ENCODE data around the gene SSC4D.
"Not testable (repeated sequence)": the region's sequence is repeated elsewhere in the genome, so short reads cannot be mapped to it uniquely, and the experiment has no call there.

SSC4D gene

DNA sequence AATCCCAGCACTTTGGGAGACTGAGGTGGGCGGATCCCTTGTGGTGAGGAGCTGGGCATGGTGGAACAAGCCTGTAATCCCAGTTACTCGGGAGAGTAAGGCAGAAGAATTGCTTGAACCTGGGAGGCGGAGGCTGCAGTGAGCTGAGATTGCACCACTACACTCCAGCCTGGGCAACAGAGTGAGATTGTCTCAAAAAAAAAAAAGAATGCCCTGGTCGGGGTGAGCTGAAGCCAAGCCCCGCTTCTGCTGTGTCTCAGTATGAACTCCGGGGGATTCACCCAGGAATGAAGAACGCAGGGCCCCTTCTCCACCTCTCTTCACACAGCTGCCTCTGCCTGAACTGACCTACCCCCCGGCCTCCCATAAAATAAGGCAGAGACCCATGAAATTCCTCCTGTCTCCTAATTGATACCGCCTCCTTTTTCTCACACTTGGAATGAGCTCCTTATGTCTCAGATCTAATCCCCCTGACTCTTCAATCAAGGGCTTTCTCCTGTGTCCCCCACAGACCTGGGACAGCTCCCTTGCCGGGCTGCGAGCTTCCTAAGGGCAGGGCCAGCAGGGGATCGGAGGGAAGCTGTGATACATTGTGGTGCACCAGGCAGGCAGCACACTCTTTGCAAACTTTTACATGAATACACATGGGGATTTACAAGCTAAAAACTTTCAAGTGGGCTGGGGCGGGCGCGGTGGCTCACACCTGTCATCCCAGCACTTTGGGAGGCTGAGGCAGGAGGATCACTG is 14.3 kb upstream of the SSC4D start:
- no peak for DNase-seq (ENCODE audit: low read depth in 1 of 2, low spot score in 1 of 2)

DNA sequence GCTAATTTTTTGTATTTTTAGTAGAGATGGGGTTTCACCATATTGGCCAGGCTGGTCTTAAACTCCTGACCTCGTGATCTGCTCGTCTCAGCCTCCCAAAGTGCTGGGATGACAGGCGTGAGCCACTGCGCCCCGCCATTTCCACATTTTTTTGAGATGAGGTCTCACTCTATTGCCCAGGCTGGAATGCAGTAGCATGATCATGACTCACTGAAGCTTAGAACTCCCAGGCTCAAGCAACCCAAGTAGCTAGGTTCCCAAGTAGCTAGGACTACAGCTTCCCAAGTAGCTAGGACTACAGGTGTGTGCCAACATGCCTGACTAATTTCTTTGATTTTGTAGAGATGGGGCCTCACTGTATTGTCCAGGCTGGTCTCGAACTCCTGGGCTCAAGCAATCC is 11.6 kb upstream of the SSC4D start:
- not testable (repeated sequence) for DNase-seq (ENCODE audit: low read depth in 1 of 2, low spot score in 1 of 2)

DNA sequence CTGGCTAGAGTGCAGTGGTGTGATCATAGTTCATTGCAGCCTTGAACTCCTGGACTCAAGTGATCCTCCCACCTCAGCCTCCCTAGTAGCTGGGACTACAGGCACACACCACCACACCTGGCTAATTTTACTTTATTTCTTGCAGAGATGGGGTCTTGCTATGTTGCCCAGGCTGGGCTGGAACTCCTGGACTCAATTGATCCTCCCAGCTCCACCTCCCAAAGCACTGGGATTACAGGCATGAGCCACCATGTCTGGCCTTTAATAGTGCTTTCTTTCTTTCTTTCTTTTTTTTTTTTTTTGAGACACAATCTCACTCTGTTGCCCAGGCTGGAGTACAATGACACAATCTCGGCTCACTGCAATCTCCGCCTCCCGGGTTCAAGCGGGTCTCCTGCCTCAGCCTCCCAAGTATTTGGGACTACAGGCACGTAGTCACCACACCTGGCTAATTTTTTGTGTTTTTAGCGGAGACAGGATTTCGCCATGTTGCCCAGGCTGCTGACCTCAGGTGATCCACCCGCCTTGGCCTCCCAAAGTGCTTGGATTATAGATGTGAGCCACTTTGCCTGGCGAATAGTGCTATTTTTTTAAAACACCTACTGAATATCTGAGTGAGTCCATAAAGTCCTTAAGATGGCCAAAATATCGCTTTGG is 8.3 kb upstream of the SSC4D start:
- DNase-seq (ENCODE audit: low read depth in 1 of 2, low spot score in 1 of 2) = not testable (repeated sequence)

DNA sequence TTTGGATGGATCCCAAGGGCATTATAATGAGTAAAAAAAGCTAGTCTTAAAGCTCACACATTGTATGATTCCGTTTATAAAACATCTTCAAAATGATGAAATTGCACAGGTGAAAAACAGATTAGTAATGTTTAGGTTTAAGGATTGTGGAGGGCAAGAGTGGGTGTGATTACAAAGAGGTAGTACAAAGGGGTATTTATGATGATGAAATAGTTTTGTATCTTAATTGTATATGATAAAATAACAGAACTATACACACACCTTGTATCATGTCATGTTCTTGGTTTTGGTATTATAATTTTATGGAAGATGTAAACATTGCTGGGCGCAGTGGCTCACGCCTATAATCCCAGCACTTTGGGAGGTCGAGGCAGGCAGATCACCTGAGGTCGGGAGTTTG is 2.8 kb upstream of the SSC4D start:
- no peak for DNase-seq (ENCODE audit: low read depth in 1 of 2, low spot score in 1 of 2)

DNA sequence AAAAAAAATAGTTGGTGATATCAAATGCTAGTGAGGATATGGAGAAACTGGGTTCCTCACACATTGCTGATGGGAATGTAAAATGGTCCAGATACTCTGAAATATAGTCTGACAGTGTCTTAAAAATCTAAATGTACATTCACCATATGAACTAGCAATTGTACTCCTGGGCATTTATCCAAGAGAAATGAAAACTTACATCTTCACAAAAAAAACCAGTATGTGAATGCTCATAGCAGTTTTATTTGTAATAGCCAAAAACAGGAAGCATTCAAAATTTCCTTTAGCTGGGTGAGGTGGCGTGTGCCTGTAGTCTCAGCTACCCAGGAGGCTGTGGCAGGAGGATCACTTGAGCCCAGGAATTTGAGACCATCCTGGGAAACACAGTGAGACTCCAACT is 2.1 kb upstream of the SSC4D start:
- no peak for DNase-seq (ENCODE audit: low read depth in 1 of 2, low spot score in 1 of 2)

DNA sequence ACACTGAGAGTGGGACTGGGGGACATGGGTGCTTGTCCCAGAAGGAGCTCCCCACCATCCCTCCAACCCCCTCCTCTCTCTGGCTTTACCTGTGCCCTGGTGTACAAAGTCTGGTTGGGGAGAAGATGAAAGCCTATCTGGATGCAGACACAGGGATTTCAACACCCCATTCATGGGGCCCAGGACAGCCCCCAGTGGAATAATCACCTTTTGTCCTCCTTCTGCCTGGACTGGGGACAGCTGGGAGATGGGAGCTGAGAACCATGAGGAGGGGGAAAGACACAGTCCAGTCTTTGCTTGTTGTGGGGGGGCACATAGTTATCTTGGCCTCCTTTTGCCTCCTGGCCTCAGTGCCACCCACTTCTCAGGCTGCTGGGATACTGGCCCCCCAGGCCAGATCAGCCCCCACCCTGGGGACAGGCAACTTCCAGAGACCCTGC is 1.4 kb downstream of the SSC4D start:
- DNase-seq (ENCODE audit: low read depth in 1 of 2, low spot score in 1 of 2) = no peak

DNA sequence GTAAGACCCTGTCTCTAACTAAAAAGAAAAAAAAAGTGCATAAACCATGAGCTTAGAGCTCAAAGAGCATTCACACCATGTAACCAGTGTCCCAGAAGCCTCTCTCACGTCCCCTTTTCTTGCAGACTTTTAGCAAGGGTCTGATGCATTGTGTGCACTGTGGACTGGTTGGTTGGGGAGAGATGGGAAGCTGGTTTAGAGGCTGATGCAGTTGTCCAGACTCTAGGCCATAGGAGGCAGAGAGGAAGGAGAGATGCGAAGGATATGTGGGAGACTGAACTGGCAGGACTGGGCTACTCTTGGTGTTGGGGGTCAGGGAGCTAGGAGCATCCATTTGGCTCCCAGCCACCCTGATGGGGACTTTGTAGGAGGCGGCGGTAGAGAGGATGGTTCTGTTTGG is 1.8 kb downstream of the SSC4D start:
- no peak for DNase-seq (ENCODE audit: low read depth in 1 of 2, low spot score in 1 of 2)

DNA sequence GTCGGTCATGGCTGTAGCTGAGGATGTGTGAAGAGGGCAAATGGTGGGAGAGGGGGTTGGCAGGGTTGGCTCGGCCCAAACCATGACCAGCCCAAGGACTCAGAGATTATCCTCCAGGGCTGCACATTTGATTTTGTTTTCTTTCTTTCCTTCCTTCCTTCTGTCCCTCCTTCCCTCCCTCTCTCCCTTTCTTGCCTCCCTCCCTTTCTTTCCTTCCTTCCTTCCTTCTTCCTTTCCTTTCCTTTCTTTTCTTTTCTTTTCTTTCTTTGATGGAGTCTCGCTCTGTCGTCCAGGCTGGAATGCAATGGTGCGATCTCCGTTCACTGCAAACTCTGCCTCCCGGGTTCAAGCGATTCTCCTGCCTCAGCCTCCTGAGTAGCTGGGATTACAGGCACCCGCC is 3.8 kb downstream of the SSC4D start:
- no peak for DNase-seq (ENCODE audit: low read depth in 1 of 2, low spot score in 1 of 2)

DNA sequence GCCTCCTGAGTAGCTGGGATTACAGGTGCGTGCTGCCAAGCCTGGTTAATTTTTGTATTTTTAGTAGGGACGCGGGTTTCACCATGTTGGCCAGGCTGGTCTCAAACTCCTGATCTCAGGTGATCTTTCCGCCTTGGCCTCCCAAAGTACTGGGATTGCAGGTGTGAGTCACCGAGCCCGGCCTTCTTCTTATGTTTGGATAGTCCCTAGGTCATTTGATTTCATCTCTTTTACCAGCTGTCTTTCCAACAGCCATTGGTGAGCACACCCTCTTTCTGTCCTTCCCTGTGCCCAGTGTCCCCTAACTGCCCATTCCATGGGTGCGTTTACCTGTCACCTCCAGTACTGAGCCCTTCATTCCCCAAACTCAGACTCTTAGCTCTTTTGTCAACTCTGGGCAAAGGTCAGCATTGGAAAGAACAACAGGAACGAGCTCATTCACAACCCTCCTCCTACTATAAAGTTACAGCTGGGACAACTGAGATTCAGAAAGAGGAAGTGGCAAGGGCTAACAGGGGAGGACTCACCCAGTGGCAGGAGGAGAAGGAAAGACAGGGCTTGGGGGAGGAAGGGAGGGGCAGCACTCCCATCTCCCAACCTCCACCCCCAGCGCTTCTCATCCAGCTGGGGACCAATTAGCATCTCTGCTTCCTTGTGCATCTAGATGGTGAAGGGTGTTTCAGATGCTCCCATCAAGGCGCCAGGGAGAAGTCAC is 5.6 kb downstream of the SSC4D start:
- DNase-seq (ENCODE audit: low read depth in 1 of 2, low spot score in 1 of 2) = no peak

DNA sequence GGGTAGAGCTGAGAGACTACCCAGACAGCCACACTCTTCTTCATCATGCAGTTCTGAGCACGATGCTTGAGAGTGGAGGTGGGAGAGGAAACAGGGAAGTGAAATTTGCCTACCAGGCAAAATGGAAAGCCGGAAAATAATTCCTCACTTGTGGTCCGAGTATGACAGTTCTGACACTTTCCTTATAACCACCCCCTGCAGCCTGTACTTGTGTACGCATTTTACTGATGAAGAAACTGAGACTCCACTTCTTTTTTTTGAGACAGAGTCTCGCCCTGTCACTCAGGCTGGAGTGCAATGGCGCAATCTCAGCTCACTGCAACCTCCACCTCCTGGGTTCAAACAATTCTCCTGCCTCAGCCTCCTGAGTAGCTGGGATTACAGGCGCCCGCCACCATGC is 6.4 kb downstream of the SSC4D start:
- DNase-seq (ENCODE audit: low read depth in 1 of 2, low spot score in 1 of 2) = not testable (repeated sequence)

DNA sequence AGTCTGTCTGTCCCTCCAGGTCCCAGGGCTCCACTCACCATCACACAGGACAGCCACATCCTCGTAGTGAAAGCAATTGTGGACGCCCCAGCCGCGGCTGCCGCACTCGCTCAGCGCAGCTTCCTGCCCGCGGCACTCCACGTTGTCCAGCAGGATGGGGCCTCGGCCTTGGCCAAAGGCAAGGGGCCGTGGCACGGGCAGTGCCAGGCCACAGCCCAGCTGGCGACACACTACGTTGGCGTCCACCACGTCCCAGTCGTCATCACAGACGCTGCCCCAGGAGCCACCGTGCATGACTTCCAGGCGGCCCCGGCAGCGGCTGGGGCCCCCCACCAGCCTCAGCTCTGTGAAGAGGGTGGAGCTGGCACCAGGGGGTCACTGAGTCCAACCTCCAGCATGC is 9.2 kb downstream of the SSC4D start:
- no peak for DNase-seq (ENCODE audit: low read depth in 1 of 2, low spot score in 1 of 2)

DNA sequence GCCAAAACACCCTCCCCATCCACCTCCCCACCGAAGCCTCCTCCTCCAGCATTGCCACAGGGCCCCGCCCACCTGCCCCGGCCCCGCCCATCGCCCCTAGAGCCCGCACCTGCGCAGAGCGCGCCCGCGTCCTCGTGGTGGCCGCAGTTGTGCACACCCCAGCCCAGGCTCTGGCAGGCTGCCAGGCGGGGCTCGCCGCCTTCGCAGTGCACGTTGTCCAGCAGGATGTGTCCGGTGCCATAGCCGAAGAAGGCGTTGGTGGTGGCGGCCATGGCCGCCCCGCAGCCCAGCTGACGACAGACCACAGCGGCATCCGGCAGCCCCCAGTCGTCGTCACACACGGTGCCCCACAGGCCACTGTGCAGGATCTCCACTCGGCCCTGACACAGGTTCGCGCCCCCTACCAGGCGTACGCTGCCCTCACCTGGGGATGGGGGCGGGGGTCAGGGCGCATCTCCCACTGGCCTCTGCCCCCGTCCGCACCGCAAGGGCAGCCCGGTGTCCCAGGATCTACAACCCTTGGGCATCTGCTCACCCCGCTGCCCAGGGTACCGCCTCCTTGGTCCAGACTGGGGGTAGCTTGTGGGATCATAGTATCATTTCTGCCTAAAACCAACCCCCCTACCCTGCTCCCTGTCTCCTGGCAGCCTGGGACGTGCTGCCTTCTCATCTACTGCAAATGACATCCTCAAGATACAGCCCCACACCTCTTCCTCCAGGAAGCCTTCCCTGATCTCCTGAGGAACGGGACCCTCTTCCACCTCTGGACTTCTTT is 11.9 kb downstream of the SSC4D start:
- DNase-seq (ENCODE audit: low read depth in 1 of 2, low spot score in 1 of 2) = peak; percentile 66 to 83

DNA sequence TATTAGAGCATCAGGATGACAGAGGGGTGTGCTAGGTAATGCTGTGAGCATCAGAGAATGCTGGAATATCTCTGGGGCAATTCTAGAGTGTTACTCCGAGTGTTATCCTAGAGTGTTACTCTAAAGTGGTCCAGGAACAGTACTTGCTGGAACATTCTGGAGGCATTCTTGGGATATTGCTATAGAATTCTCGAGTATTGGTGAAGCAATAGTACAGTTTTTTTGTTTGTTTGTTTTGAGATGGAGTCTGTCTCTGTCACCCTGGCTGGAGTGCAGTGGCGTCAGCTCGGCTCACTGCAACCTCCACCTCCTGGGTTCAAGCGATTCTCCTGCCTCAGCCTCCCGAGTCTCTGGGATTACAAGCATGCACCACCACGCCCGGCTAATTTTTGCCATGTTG is 12.6 kb downstream of the SSC4D start:
- DNase-seq (ENCODE audit: low read depth in 1 of 2, low spot score in 1 of 2) = no peak

DNA sequence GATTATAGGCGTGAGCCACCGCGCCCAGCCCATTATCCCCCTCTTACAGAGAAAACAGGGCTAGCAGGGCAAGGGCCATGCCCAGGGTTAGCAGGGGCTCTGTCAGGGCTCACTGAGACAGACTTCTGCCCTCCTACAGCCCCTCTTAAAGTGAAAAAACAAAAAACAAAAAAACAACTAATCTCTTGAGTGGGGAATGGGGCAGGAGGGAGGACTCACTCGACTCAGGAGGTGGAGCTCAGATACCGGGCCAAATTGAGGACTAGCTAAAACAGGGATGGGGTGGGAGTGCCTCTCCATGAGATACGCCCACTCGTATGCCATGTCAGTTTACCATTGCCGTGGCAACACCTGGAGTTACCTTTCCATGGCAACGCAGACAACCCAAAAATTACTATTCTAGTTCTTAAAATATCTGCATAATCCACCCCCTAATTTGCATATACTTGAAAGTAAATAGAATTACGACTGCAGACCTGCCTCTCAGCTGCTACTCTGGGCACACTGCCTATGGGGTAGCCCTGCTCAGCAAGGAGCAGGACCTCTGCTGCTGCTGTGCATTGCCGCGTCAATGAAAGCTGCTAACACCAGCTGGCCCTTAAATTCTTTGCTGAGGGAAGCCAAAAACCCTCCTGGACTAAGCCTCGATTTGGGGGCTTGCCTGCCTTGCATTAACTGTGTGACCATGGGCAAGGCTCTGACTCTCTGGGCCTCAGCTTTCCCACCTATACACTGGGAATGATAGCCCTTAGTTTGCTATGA is 13.4 kb downstream of the SSC4D start:
- DNase-seq (ENCODE audit: low read depth in 1 of 2, low spot score in 1 of 2) = no peak

DNA sequence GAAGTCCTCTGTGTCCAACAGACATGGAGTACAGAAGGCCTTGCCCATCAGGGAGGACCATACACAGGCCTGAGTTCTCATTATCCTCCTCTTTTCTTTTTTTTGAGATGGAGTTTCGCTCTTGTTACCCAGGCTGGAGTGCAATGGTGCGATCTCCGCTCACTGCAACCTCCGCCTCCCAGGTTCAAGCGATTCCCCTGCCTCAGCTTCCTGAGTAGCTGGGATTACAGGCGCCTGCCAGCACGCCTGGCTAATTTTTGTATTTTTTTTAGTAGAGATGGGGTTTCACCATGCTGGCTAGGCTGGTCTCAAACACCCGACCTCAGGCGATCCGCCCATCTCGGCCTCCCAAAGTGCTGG is 13.9 kb downstream of the SSC4D start:
- DNase-seq (ENCODE audit: low read depth in 1 of 2, low spot score in 1 of 2) = not testable (repeated sequence)

DNA sequence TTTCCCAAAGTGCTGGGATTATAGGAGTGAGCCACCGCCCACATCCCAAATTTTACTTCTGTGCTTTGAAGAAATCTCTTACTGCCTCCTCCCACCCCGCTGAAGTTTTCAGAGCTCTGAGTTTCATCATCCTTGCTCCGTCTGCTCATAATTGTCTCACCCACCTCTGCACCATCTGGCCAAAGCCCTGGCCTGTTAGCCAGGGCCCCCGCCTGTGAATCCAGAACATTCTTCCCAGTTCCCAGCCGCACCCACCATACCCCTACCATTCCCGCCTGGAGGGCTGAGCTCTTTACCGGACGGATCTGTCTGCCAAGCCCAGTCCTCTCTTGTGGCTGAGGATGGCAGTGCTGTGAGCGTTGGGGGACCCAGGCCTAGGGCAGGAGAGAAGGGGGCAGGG is 14.5 kb downstream of the SSC4D start:
- DNase-seq (ENCODE audit: low read depth in 1 of 2, low spot score in 1 of 2) = no peak

DNA sequence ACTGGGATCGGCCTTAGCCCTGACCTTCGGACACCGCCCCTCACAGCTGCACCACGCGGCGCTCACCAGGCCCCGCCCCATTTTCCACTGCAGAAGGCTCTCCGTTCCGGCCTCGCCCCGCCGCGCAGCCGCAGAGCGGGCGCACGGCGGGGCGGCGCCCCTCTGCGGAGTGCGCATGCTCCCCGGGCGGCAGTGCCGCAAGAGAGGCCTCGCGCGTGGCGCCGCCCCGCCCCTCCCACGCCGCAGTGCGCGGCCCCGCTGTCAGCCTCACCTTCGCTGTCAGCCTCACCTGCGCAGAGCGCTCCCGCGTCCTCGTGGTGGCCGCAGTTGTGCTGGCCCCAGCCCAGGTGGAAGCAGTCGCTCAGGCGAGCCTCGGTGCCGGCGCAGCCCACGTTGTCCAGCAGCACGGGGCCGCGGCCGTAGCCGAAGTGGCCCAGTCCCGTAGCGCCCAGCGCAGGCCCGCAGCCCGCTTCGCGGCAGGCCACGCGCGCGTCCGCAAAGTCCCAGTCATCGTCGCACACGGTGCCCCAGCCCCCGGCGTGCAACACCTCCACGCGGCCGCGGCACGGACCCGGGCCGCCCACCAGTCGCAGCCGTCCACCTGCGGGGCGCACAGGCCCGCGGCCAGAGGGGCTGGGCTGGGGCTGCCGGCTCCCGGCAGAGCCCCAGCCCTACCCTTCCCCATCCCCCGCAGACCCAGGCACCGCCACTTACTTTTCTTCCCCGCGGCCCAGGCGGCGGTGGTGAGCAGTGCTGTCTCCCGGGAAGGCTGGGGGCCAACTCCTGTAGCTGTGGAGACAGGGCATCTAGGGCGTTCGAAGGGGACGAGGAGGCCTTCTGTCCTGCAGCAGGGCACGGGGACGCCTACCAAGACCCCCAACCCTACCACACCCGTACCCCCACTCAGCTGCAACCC is 16.1 kb downstream of the SSC4D start:
- DNase-seq (ENCODE audit: low read depth in 1 of 2, low spot score in 1 of 2) = peak; percentile 88 to 89

DNA sequence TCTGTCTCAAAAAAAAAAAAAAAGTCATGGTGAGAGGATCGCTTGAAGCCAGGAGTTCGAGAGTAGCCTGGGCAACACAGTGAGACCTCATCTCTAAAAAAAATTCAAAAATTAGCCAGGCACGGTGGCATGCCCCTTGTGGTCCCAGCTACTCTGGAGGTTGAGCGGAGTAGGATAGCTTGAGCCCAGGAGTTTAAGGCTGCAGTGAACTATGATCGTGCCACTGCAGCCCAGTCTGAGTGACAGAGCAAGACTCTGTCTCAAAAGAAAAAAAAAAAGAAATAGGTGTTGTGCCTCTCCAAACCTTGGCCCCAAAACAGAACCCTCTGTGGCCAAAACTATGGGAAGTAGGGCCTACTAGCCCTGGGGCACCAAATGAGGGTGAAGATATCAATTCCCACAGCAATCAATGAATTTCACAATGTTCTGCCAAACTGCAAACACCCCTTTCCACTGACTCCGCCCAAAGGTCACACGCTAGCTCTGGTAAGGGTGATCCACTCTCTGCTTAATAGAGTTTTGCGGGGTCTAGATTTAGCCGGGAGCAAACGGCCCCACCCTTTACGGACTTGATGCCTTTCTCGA is 16.9 kb downstream of the SSC4D start:
- DNase-seq (ENCODE audit: low read depth in 1 of 2, low spot score in 1 of 2) = no peak

DNA sequence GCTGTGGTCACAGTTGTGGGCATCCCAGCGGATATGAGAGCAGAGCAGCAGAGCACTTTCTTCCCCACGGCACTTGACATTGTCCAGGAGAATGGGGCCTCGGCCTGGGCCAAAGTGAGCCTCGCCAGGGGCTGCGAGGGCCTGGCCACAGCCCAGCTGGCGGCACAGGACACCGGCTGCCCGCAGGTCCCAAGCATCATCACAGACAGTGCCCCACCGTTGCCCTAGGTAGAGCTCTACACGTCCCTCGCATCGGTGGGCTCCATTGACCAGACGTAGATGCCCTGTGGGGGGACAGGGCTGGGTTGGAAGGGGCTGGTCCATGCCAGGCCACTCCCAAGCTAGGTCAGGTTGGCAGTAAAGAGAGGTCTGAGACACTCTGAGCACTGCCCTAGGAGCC is 19.4 kb downstream of the SSC4D start:
- no peak for DNase-seq (ENCODE audit: low read depth in 1 of 2, low spot score in 1 of 2)

Measured in stimulated activated CD4-positive, alpha-beta T cell treated with anti-CD3 and anti-CD28 coated beads, Interleukin-15, amount 100 ng/mL, for 1 hour (primary cell).